Stimulated activated CD8-positive, alpha-beta memory T cell treated with anti-CD3 and anti-CD28 coated beads, Interleukin-7, amount 100 ng/mL, for 4 hours (primary cell): ENCODE data around the gene CHTOP.
"Not testable (repeated sequence)": the region's sequence is repeated elsewhere in the genome, so short reads cannot be mapped to it uniquely, and the experiment has no call there.

Experiments used
- DNase-seq, 2 donors: peaks; one replicate each; pipeline ENCODE4 v3.0.0-alpha.2; 2020; ENCODE audit warnings: low read depth in 2 of 2

CHTOP gene

GRCh38 chr1:153633754-153634665 is at the start of gene CHTOP:
Gene CHTOP, plus strand, starts transcription at chr1:153634066. Its CDS starts 2,523 bp downstream, at chr1:153636589.
- peak; percentile 92 to 95 for DNase-seq

GRCh38 chr1:153585006-153585405 is 48.9 kb upstream of the CHTOP start:
- DNase-seq: no peak

GRCh38 chr1:153586347-153586746 is 47.5 kb upstream of the CHTOP start:
- no peak for DNase-seq

GRCh38 chr1:153587314-153587713 is 46.6 kb upstream of the CHTOP start:
- no peak for DNase-seq

- not testable (repeated sequence) for DNase-seq
Observed at GRCh38 chr1:153588033-153588432, 45.8 kb upstream of the CHTOP start.

GRCh38 chr1:153588482-153588881 is 45.4 kb upstream of the CHTOP start:
- no peak for DNase-seq

GRCh38 chr1:153592748-153593147 is 41.1 kb upstream of the CHTOP start:
- no peak for DNase-seq

GRCh38 chr1:153597206-153597605 is 36.7 kb upstream of the CHTOP start:
- DNase-seq: no peak

GRCh38 chr1:153598309-153599172 is 35.3 kb upstream of the CHTOP start:
- DNase-seq: no peak

GRCh38 chr1:153599847-153600246 is 34.0 kb upstream of the CHTOP start:
- DNase-seq: no peak

- DNase-seq: no peak
Observed at GRCh38 chr1:153602749-153603148, 31.1 kb upstream of the CHTOP start.

GRCh38 chr1:153606194-153606593 is 27.7 kb upstream of the CHTOP start:
- DNase-seq: no peak

- no peak for DNase-seq
Observed at GRCh38 chr1:153607381-153607780, 26.5 kb upstream of the CHTOP start.

- no peak for DNase-seq
Observed at GRCh38 chr1:153608089-153608682, 25.7 kb upstream of the CHTOP start.

- no peak for DNase-seq
Observed at GRCh38 chr1:153608742-153609584, 24.9 kb upstream of the CHTOP start.

- no peak for DNase-seq
Observed at GRCh38 chr1:153609585-153609907, 24.3 kb upstream of the CHTOP start.

- no peak for DNase-seq
Observed at GRCh38 chr1:153610334-153610733, 23.5 kb upstream of the CHTOP start.

- DNase-seq: no peak
Observed at GRCh38 chr1:153610811-153611301, 23.0 kb upstream of the CHTOP start.

- DNase-seq: no peak
Observed at GRCh38 chr1:153611356-153611755, 22.5 kb upstream of the CHTOP start.

- no peak for DNase-seq
Observed at GRCh38 chr1:153612111-153612754, 21.6 kb upstream of the CHTOP start.
